IMR-90 (cell line): ENCODE results near the gene HTT-AS. TPM values are rescaled to one million over a fixed set of nuclear protein-coding genes. Genes with fewer than 3 reads are reported as not detected.

Source experiments
- ATAC-seq: fragments of 200-7000 bp; cut with Tn5 transposase; 2 replicates; pipeline ENCODE4 v1.9.1; 2020; ENCODE audit warnings: low read depth, mild to moderate bottlenecking, moderate library complexity
- BruUV-seq: library from RNA; stranded (reverse); fragments of 400-500 nt; replicated peaks from 2 replicates; lab custom pipeline; 2021; lab: Mats Ljungman, UMichigan
- CTCF ChIA-PET: fragments of 300-600 bp; formaldehyde crosslinking; extraction: SDS; loops from one replicate; lab custom pipeline; 2021; ENCODE audit warnings: antibody characterized with exemption; lab: Yijun Ruan, JAX
- POLR2A ChIA-PET: fragments of 300-600 bp; sonication (Branson Sonifier 250); formaldehyde crosslinking; loops from one replicate; lab custom pipeline; 2022; ENCODE audit warnings: antibody characterized with exemption; ENCODE audit not compliant: unreplicated experiment; lab: Charles Lee
- DNase-seq: peaks from one replicate; pipeline ENCODE4 v3.0.0; 2013
- H2AFZ ChIP-seq: replicated peaks from 2 replicates; pipeline ENCODE3; 2013; ENCODE audit warnings: low read length, mild to moderate bottlenecking; ENCODE audit not compliant: poor library complexity
- H2AK5ac ChIP-seq: 2 replicates; pipeline ENCODE4 v1.6.1; 2013; ENCODE audit warnings: low read depth, low read length, inconsistent platforms
- H2AK9ac ChIP-seq: replicated peaks from 2 replicates; pipeline ENCODE3; 2013; ENCODE audit warnings: mild to moderate bottlenecking, low read depth, low read length, moderate library complexity; ENCODE audit not compliant: poor library complexity
- H2BK120ac ChIP-seq: 2 replicates; pipeline ENCODE4 v1.6.1; 2013; ENCODE audit warnings: low read depth, low read length, inconsistent platforms
- H2BK15ac ChIP-seq: 3 replicates; pipeline ENCODE4 v1.6.1; 2013; ENCODE audit warnings: low read depth, low read length, inconsistent platforms
- H2BK20ac ChIP-seq: 2 replicates; pipeline ENCODE4 v1.6.1; 2013; ENCODE audit warnings: low read depth, mild to moderate bottlenecking, inconsistent platforms, low read length, moderate library complexity
- H2BK5ac ChIP-seq: 2 replicates; pipeline ENCODE4 v1.6.1; 2013; ENCODE audit warnings: mild to moderate bottlenecking, low read depth, low read length, inconsistent platforms; ENCODE audit not compliant: poor library complexity, severe bottlenecking
- H3K14ac ChIP-seq: replicated peaks from 2 replicates; pipeline ENCODE4 v1.6.1; 2013; ENCODE audit warnings: low read depth, low read length, inconsistent platforms
- H3K18ac ChIP-seq: 2 replicates; pipeline ENCODE4 v1.6.1; 2013; ENCODE audit warnings: low read depth, low read length, control low read depth
- H3K23ac ChIP-seq: 2 replicates; pipeline ENCODE4 v1.6.1; 2013; ENCODE audit warnings: low read depth, low read length, inconsistent platforms
- H3K27ac ChIP-seq: 2 replicates; pipeline ENCODE4 v1.5.1; 2013; ENCODE audit warnings: mild to moderate bottlenecking, control low read depth, low read length; ENCODE audit not compliant: insufficient read depth
- H3K27me3 ChIP-seq: 2 replicates; pipeline ENCODE4 v1.6.1; 2013; ENCODE audit warnings: low read length; ENCODE audit not compliant: control insufficient read depth, insufficient read depth
- H3K36me3 ChIP-seq: 2 replicates; pipeline ENCODE4 v1.6.1; 2013; ENCODE audit warnings: low read length, mixed read lengths; ENCODE audit not compliant: control insufficient read depth, insufficient read depth
- H3K4ac ChIP-seq: 2 replicates; pipeline ENCODE4 v1.6.1; 2013; ENCODE audit warnings: low read depth, low read length, inconsistent platforms
- H3K4me1 ChIP-seq: 2 replicates; pipeline ENCODE4 v1.6.1; 2013; ENCODE audit warnings: low read length, mixed read lengths; ENCODE audit not compliant: control insufficient read depth, insufficient read depth
- H3K4me2 ChIP-seq: 2 replicates; pipeline ENCODE4 v1.6.1; 2013; ENCODE audit warnings: low read depth, mild to moderate bottlenecking, control low read depth, low read length, moderate library complexity
- H3K4me3 ChIP-seq: 2 replicates; pipeline ENCODE4 v1.5.1; 2013; ENCODE audit warnings: low read depth, mild to moderate bottlenecking, control low read depth, low read length, moderate library complexity; ENCODE audit not compliant: insufficient read depth
- H3K56ac ChIP-seq: 2 replicates; pipeline ENCODE4 v1.6.1; 2013; ENCODE audit warnings: low read length, inconsistent platforms; ENCODE audit not compliant: insufficient read depth; ENCODE audit errors: extremely low read depth
- H3K79me1 ChIP-seq, 2 experiments: 2 replicates each; pipeline ENCODE4 v1.6.1; 2013; ENCODE audit warnings: low read length in 2 of 2, inconsistent platforms in 1 of 2, low read depth in 1 of 2
- H3K9ac ChIP-seq: 2 replicates; pipeline ENCODE4 v1.6.1; 2013; ENCODE audit warnings: low read depth, low read length, control low read depth
- H3K9me1 ChIP-seq: 2 replicates; pipeline ENCODE4 v1.6.1; 2013; ENCODE audit warnings: low read length, inconsistent platforms; ENCODE audit not compliant: insufficient read depth
- H3K9me3 ChIP-seq: 2 replicates; pipeline ENCODE4 v1.6.1; 2013; ENCODE audit warnings: low read length; ENCODE audit not compliant: control insufficient read depth, insufficient read depth
- H4K20me1 ChIP-seq: 2 replicates; pipeline ENCODE4 v1.6.1; 2013; ENCODE audit warnings: low read length, inconsistent platforms; ENCODE audit not compliant: insufficient read depth
- H4K5ac ChIP-seq: 2 replicates; pipeline ENCODE4 v1.6.1; 2013; ENCODE audit warnings: mild to moderate bottlenecking, low read depth, low read length, control low read depth
- H4K8ac ChIP-seq, 2 experiments: 2 replicates each; pipeline ENCODE4 v1.6.1; 2013; ENCODE audit warnings: low read depth in 2 of 2, low read length in 2 of 2, control low read depth in 1 of 2, inconsistent platforms in 1 of 2
- H4K91ac ChIP-seq: 2 replicates; pipeline ENCODE4 v1.6.1; 2013; ENCODE audit warnings: low read depth, low read length, inconsistent platforms; ENCODE audit not compliant: insufficient read depth
- CHD1 ChIP-seq: IDR thresholded peaks from 2 replicates; pipeline ENCODE4 v1.6.1; 2012; ENCODE audit warnings: low read depth, low read length, improper control_type of control experiment
- CTCF ChIP-seq: conservative IDR thresholded peaks from 2 replicates; pipeline ENCODE4 v1.5.1; 2012; ENCODE audit warnings: mild to moderate bottlenecking, low read depth, low read length, improper control_type of control experiment
- NFE2L2 ChIP-seq: fragments of 150-350 bp; IDR thresholded peaks from 2 replicates; pipeline ENCODE4 v1.6.1; 2016; ENCODE audit warnings: low read depth, mild to moderate bottlenecking, low read length
- SMC3 ChIP-seq: fragments of 150-350 bp; IDR thresholded peaks from 2 replicates; pipeline ENCODE4 v1.6.1; 2016; ENCODE audit warnings: low read depth, mild to moderate bottlenecking, antibody characterized with exemption, low read length, moderate library complexity
- WGBS, 2 experiments: methylation state at CpG; one replicate each; pipeline versions ENCODE4 v1.1.5 to v1.1.7; 2013; ENCODE audit warnings: missing lambda C conversion rate in 2 of 2; ENCODE audit not compliant: insufficient read length in 1 of 2; ENCODE audit errors: extremely low coverage in 2 of 2; 5-methylcytosine and 5-hydroxymethylcytosine counted together
- dilution Hi-C: fragments of 300-500 bp; cut with HindIII; formaldehyde crosslinking; loops from one replicate; pipeline ENCODE4 v1.14.3; 2018; ENCODE audit warnings: low sequenced_read_pairs; ENCODE audit not compliant: unreplicated experiment
- in situ Hi-C: fragments of 300-500 bp; cut with MboI; formaldehyde crosslinking; loops from 3 replicates; pipeline ENCODE4 v1.14.3; 2019; ENCODE audit warnings: low sequenced_read_pairs, inconsistent platforms, mixed read lengths
- intact Hi-C: fragments of 100-400 bp; cut with micrococcal nuclease; formaldehyde crosslinking; loops from 2 replicates; pipeline ENCODE4 v1.10.0; 2022
- polyA plus RNA-seq, 3 experiments: library from polyadenylated mRNA; depleted of rRNA; stranded (reverse); fragments of >200 nt; gene quantifications; 2 replicates each; pipeline ENCODE4 v1.2.3, GENCODE V29; 2012; ENCODE audit warnings: low replicate concordance in 1 of 3
- total RNA-seq: library from RNA; depleted of rRNA; stranded (reverse); fragments of >200 nt; gene quantifications from 2 replicates; pipeline ENCODE4 v1.2.3, GENCODE V29; 2012

The HTT-AS gene
- total and polyA plus RNA-seq, 2 of the 4 experiments (the other 2 are of a cell fraction), result not detected

- Histone ChIP-seq H3K36me3 (peaks cover 2% of the 10 kb centered on the region), H3K9me1 (peaks cover 16% of the 10 kb centered on the region), H3K27ac (no peak overlapping the region), H4K91ac (no peak overlapping the region), H2AK5ac (no peak overlapping the region), H3K4ac (no peak overlapping the region), H3K23ac (no peak overlapping the region), H3K4me2 (no peak overlapping the region), H3K4me1 (no peaks in the 10 kb centered on the region), H3K56ac (no peak overlapping the region), H2BK15ac (no peak overlapping the region), H4K5ac (no peak overlapping the region), H3K9me3 (no peaks in the 10 kb centered on the region), H2AK9ac (no peak overlapping the region), H2BK120ac (no peak overlapping the region), H3K9ac (no peak overlapping the region), H4K20me1 (peaks cover 45% of the 10 kb centered on the region), H3K18ac (no peak overlapping the region), H3K14ac (no peak overlapping the region), H3K27me3 (no peaks in the 10 kb centered on the region), H2BK5ac (no peak overlapping the region), H3K79me1 (peaks cover 38 to 68% of the 10 kb centered on the region in 2 experiments), H2BK20ac (no peak overlapping the region), H2AFZ (no peak overlapping the region), H3K4me3 (no peak overlapping the region), H4K8ac (no peak overlapping the region)
- DNase-seq, result no peak
- BruUV-seq, result no TSS peak
- ATAC-seq, result no peak
- intact Hi-C loops (no loop called here), in situ Hi-C loops (no loop called here), dilution Hi-C loops (no loop called here)
- TF ChIP-seq SMC3 (no peak), NFE2L2 (no peak), CTCF (no peak), CHD1 (no peak)
- POLR2A ChIA-PET, result no interaction called here
- WGBS, 2 experiments, result no CpG with 5 or more reads among the region's 1 CpG
- CTCF ChIA-PET, result no interaction called here
Measured at GRCh38 chr4:3083732-3084131, 9.4 kb upstream of the HTT-AS start.
